K562 (cell line): ENCODE results near the gene HGS. TPM values are rescaled to one million over a fixed set of nuclear protein-coding genes. Genes with fewer than 3 reads are reported as not detected.

Experiments used
- ATAC-seq: fragments of 200-7000 bp; cut with Tn5 transposase; 3 replicates; pipeline ENCODE4 v1.9.1; 2020; ENCODE audit warnings: moderate library complexity
- BruUV-seq: library from RNA; stranded (reverse); fragments of 400-500 nt; replicated peaks from 2 replicates; lab custom pipeline; 2021; lab: Mats Ljungman, UMichigan
- CTCF ChIA-PET: fragments of 300-600 bp; formaldehyde crosslinking; extraction: SDS; loops from one replicate; lab custom pipeline; 2021; ENCODE audit warnings: low intra/inter-chr PET ratio; lab: Yijun Ruan, JAX
- POLR2A ChIA-PET: fragments of 300-600, 350-650 bp; sonication (Branson Sonifier 250); formaldehyde crosslinking; extraction: SDS; loops from one replicate; lab custom pipeline; 2021; ENCODE audit warnings: antibody characterized with exemption, inconsistent platforms; lab: Yijun Ruan, JAX
- DNase-seq, 4 experiments: peaks; one replicate each; pipeline versions ENCODE4 v3.0.0 to v3.0.0-alpha.2; 2011 to 2018; ENCODE audit warnings: low spot score in 3 of 4, mixed read lengths in 3 of 4; ENCODE audit errors: extremely low read depth in 1 of 4
- FAIRE-seq: peaks from 2 replicates; lab custom pipeline; 2011; peaks lifted over from hg19 to GRCh38; lab: Jason Lieb, UNC
- H2AFZ ChIP-seq: 2 replicates; pipeline ENCODE4 v1.6.0; 2011; ENCODE audit warnings: low read depth, low read length, control low read depth, inconsistent platforms
- H3K27ac ChIP-seq: fragments of 200-600 bp; 3 replicates; pipeline ENCODE4 v1.8.0; 2011; ENCODE audit warnings: low read depth, mild to moderate bottlenecking, control low read depth, inconsistent platforms, low read length, moderate library complexity, mixed read lengths; ENCODE audit errors: extremely low read depth
- H3K27me3 ChIP-seq, 2 experiments: fragments of 300-600 bp in 1 of 2; 2 replicates in 1 of 2; 3 replicates in 1 of 2; pipeline versions ENCODE4 v1.6.0 to v1.8.0; 2011; ENCODE audit warnings: inconsistent platforms in 2 of 2, low read length in 2 of 2, mild to moderate bottlenecking in 1 of 2, mixed read lengths in 1 of 2, moderate library complexity in 1 of 2; ENCODE audit not compliant: control insufficient read depth in 2 of 2, insufficient read depth in 2 of 2
- H3K36me3 ChIP-seq: fragments of 300-600 bp; 3 replicates; pipeline ENCODE4 v1.8.0; 2011; ENCODE audit warnings: mild to moderate bottlenecking, low read length, inconsistent platforms; ENCODE audit not compliant: control insufficient read depth, insufficient read depth
- H3K4me1 ChIP-seq, 2 experiments: fragments of 200-600 bp in 1 of 2; replicated peaks in 1 of 2; 2 replicates in 1 of 2; 3 replicates in 1 of 2; pipeline versions ENCODE4 v1.5.1 to v1.8.0; 2011; ENCODE audit warnings: inconsistent platforms in 2 of 2, low read length in 2 of 2, mild to moderate bottlenecking in 1 of 2, mixed read lengths in 1 of 2, moderate library complexity in 1 of 2; ENCODE audit not compliant: control insufficient read depth in 2 of 2, insufficient read depth in 2 of 2
- H3K4me2 ChIP-seq: 2 replicates; pipeline ENCODE4 v1.6.1; 2011; ENCODE audit warnings: low read length, control low read depth, inconsistent platforms, mixed read lengths; ENCODE audit not compliant: insufficient read depth
- H3K4me3 ChIP-seq: fragments of 200-600 bp; sonication (generic), shearing (Covaris generic); 2 replicates; pipeline ENCODE4 v1.5.1; 2016; ENCODE audit warnings: control low read depth, inconsistent platforms
- H3K79me2 ChIP-seq: fragments of 200-600 bp; 3 replicates; pipeline ENCODE4 v1.8.0; 2011; ENCODE audit warnings: low read length, inconsistent platforms; ENCODE audit not compliant: control insufficient read depth, insufficient read depth
- H3K9ac ChIP-seq, 2 experiments: 2 replicates each; pipeline versions ENCODE4 v1.6.0 to v1.6.1; 2011; ENCODE audit warnings: low read depth in 2 of 2, low read length in 2 of 2, control low read depth in 1 of 2, inconsistent platforms in 1 of 2, mild to moderate bottlenecking in 1 of 2, mixed read lengths in 1 of 2; ENCODE audit not compliant: insufficient read depth in 1 of 2
- H3K9me1 ChIP-seq: one replicate; pipeline ENCODE4 v1.6.0; 2011; ENCODE audit warnings: inconsistent platforms, mild to moderate bottlenecking, low read length, moderate library complexity; ENCODE audit not compliant: control insufficient read depth, insufficient read depth
- H3K9me3 ChIP-seq: replicated peaks from 2 replicates; pipeline ENCODE4 v1.5.1; 2011; ENCODE audit warnings: low read depth, low read length, inconsistent platforms; ENCODE audit not compliant: control insufficient read depth, insufficient read depth
- H4K20me1 ChIP-seq: replicated peaks from 2 replicates; pipeline ENCODE4 v1.6.1; 2011; ENCODE audit warnings: low read length, inconsistent platforms, mixed read lengths; ENCODE audit not compliant: control insufficient read depth, insufficient read depth
- BDP1 ChIP-seq: IDR thresholded peaks from 3 replicates; pipeline ENCODE4 v1.6.1; 2011; ENCODE audit not compliant: insufficient read length, insufficient read depth
- CTCF ChIP-seq, 3 experiments: IDR thresholded peaks in 2 of 3; conservative IDR thresholded peaks in 1 of 3; 2 replicates each; pipeline ENCODE4 v1.5.1; 2011 to 2012; ENCODE audit warnings: low read length in 3 of 3, mild to moderate bottlenecking in 3 of 3, control low read depth in 2 of 3, improper control_type of control experiment in 1 of 3, inconsistent platforms in 1 of 3, low read depth in 1 of 3, mixed read lengths in 1 of 3, moderate library complexity in 1 of 3; ENCODE audit not compliant: insufficient read depth in 2 of 3
- E2F1 ChIP-seq: sonication (generic); formaldehyde crosslinking; IDR thresholded peaks from 2 replicates; pipeline ENCODE4 v1.8.1; 2023; ENCODE audit warnings: mild to moderate bottlenecking, missing genetic modification reagents, moderate library complexity
- FOXK2 ChIP-seq, 2 experiments: fragments of 450-650 bp; IDR thresholded peaks in 1 of 2; conservative IDR thresholded peaks in 1 of 2; 2 replicates each; pipeline ENCODE4 v1.6.1; 2016; ENCODE audit warnings: low read depth in 2 of 2, mild to moderate bottlenecking in 1 of 2
- GABPA ChIP-seq: fragments of 200-800 bp; sonication (Bioruptor generic); conservative IDR thresholded peaks from 2 replicates; pipeline ENCODE4 v1.6.1; 2016; ENCODE audit warnings: low read depth, missing genetic modification characterization, missing compliant biosample characterization
- MBD2 ChIP-seq: sonication (generic); IDR thresholded peaks from 2 replicates; pipeline ENCODE4 v1.6.1; 2016; ENCODE audit warnings: low read depth, borderline replicate concordance
- MLX ChIP-seq, 2 experiments: fragments of 450-650 bp in 1 of 2; sonication (generic) in 1 of 2; formaldehyde crosslinking; conservative IDR thresholded peaks; 2 replicates each; pipeline versions ENCODE4 v1.4.0 to v1.8.1; 2020 to 2022; ENCODE audit warnings: mild to moderate bottlenecking in 1 of 2, missing genetic modification reagents in 1 of 2
- RBFOX2 ChIP-seq: fragments of 200-400 bp; formaldehyde crosslinking; IDR thresholded peaks from 2 replicates; pipeline ENCODE4 v1.6.1; 2017; ENCODE audit warnings: low read depth, mild to moderate bottlenecking, low read length, moderate library complexity
- RUNX1 ChIP-seq: sonication (generic); IDR thresholded peaks from 2 replicates; pipeline ENCODE4 v1.6.1; 2016; ENCODE audit warnings: antibody characterized with exemption, low read depth
- SRSF1 ChIP-seq: fragments of 200-400 bp; formaldehyde crosslinking; IDR thresholded peaks from 2 replicates; pipeline ENCODE4 v1.6.1; 2017; ENCODE audit warnings: mild to moderate bottlenecking, low read depth, low read length, moderate library complexity
- TSC22D4 ChIP-seq: fragments of 450-650 bp; IDR thresholded peaks from 2 replicates; pipeline ENCODE4 v1.6.1; 2016; ENCODE audit warnings: missing genetic modification characterization, missing biosample characterization, control low read depth
- USF1 ChIP-seq: sonication (generic); formaldehyde crosslinking; IDR thresholded peaks from 2 replicates; pipeline ENCODE4 v1.9.0; 2022; ENCODE audit warnings: mild to moderate bottlenecking, missing genetic modification reagents
- WGBS: fragments of 100-300 bp; shearing (Covaris generic); methylation state at CpG from one replicate; pipeline ENCODE4 v1.1.6; 2016; ENCODE audit warnings: low coverage, mixed read lengths; ENCODE audit not compliant: insufficient coverage; ENCODE audit errors: missing lambda C conversion rate; 5-methylcytosine and 5-hydroxymethylcytosine counted together
- in situ Hi-C: fragments of 300-500 bp; cut with MboI; formaldehyde crosslinking; loops from 4 replicates; pipeline ENCODE4 v1.15.0; 2018; ENCODE audit warnings: inconsistent platforms, mixed read lengths
- intact Hi-C: fragments of 100-400 bp; cut with micrococcal nuclease; formaldehyde crosslinking; loops from 2 replicates; pipeline ENCODE4 v1.14.2; 2022
- polyA plus RNA-seq, 8 experiments: library from polyadenylated mRNA; depleted of rRNA in 4 of 8; stranded (reverse) in 5 of 8; unstranded in 3 of 8; fragments of >200 nt; fragmentation: Nextera tagmentation in 2 of 8; fragmentation: Illumina TruSeq in 1 of 8; extraction: Ambion mirVana in 2 of 8; extraction: Trizol in 1 of 8; gene quantifications; 2 replicates each; pipeline versions ENCODE4 v1.2.1 to v1.2.3, GENCODE V29; 2011 to 2014; ENCODE audit warnings: inconsistent platforms in 1 of 8, missing spikeins in 1 of 8
- total RNA-seq, 7 experiments: library from RNA; depleted of rRNA in 6 of 7; stranded (reverse); fragments of >200 nt in 6 of 7; fragmentation: Illumina TruSeq in 2 of 7; extraction: Trizol in 2 of 7; gene quantifications; 2 replicates each; pipeline versions ENCODE4 v1.2.1 to v1.2.3, GENCODE V29; 2011 to 2021; ENCODE audit warnings: low replicate concordance in 1 of 7

Gene HGS
- total and polyA plus RNA-seq, 9 of the 15 experiments (the other 6 are each of a cell fraction or from before 2014, with no cell fraction given): 3.9 to 176 (median 77.1) TPM

- TF ChIP-seq TSC22D4 (tag): no peak
- no peak for TF ChIP-seq CTCF (IDR thresholded peaks at IDR 0.05 in 2 of 3, conservative IDR thresholded peaks at IDR 0.05 in 1 of 3; ENCODE audit: insufficient read depth in 2 of 3, low read depth in 1 of 3, low read length in 3 of 3)
- TF ChIP-seq RBFOX2: no peak
- TF ChIP-seq SRSF1: no peak
- TF ChIP-seq MLX (CRISPR knock-in tag; conservative IDR thresholded peaks at IDR 0.05): no peak
- TF ChIP-seq MBD2: no peak
- no peak for TF ChIP-seq USF1 (CRISPR knock-in tag)
- TF ChIP-seq GABPA (tag): no peak
- no peak for TF ChIP-seq RUNX1
- no peak for TF ChIP-seq BDP1
- TF ChIP-seq E2F1 (CRISPR knock-in tag): no peak
- TF ChIP-seq FOXK2 (conservative IDR thresholded peaks at IDR 0.05 in 1 of 2, IDR thresholded peaks at IDR 0.05 in 1 of 2; ENCODE audit: low read depth in 2 of 2): no peak
- no peak for DNase-seq
- Histone ChIP-seq H3K4me3 (no peak overlapping the region), H3K4me1 (peaks cover 19 to 56% of the 10 kb centered on the region in 2 experiments), H3K9ac (no peak overlapping the region), H3K9me3 (no peaks in the 10 kb centered on the region), H3K9me1 (no peaks in the 10 kb centered on the region), H3K4me2 (no peak overlapping the region), H3K36me3 (peaks cover 3% of the 10 kb centered on the region; the same call in 1 of the 3 replicates), H2AFZ (no peak overlapping the region), H4K20me1 (no peaks in the 10 kb centered on the region; the same call in 1 of the 2 replicates), H3K27ac (no peak overlapping the region), H3K27me3 (no peaks in the 10 kb centered on the region), H3K79me2 (no peaks in the 10 kb centered on the region)
- 57% methylated on average over 8 of the region's 9 CpGs for WGBS
- BruUV-seq: no TSS peak
- no peak for ATAC-seq
- ChIA-PET POLR2A (interaction anchor here (0.6 to 5.4 kb wide), 7 partner anchors 12 to 132 kb away, joined by 3 to 59 read pairs (median 3); partner anchors contain the start of gene SLC25A10), CTCF (interaction anchor here (0.6 kb wide), 1 partner anchor 717 kb away, joined by 3 read pairs; no protein-coding TSS in a partner anchor)
- in situ Hi-C loops (no loop called here), intact Hi-C loops (no loop called here)
- FAIRE-seq: no peak
Measured at GRCh38 chr17:81725439-81725838, 41.6 kb downstream of the HGS start.
